ENCODE data around the gene SYNJ1.
A peak's percentile ranks its signal among the peaks of the same experiment; 100 is the strongest.
"Not testable (repeated sequence)": the region's sequence is repeated elsewhere in the genome, so short reads cannot be mapped to it uniquely, and the experiment has no call there.

The SYNJ1 gene

GRCh38 chr21:32693581-32693980, 34.2 kb downstream of the SYNJ1 start:
- DNase-seq, result no peak

- no peak for DNase-seq
Observed at GRCh38 chr21:32690085-32690484, 37.7 kb downstream of the SYNJ1 start.

- no peak for DNase-seq
Observed at GRCh38 chr21:32687643-32688345, 40.0 kb downstream of the SYNJ1 start.

GRCh38 chr21:32682696-32683474, 44.9 kb downstream of the SYNJ1 start:
- DNase-seq, result no peak

- no peak for DNase-seq
Observed at GRCh38 chr21:32674731-32675130, 53.1 kb downstream of the SYNJ1 start.

- no peak for DNase-seq
Observed at GRCh38 chr21:32674038-32674437, 53.8 kb downstream of the SYNJ1 start.

- no peak for DNase-seq
Observed at GRCh38 chr21:32666258-32666657, 61.6 kb downstream of the SYNJ1 start.

- DNase-seq, result not testable (repeated sequence)
Observed at GRCh38 chr21:32664095-32664494, 63.7 kb downstream of the SYNJ1 start.

- DNase-seq, result not testable (repeated sequence)
Observed at GRCh38 chr21:32661981-32662380, 65.8 kb downstream of the SYNJ1 start.

GRCh38 chr21:32661026-32661782, 66.6 kb downstream of the SYNJ1 start:
- not testable (repeated sequence) for DNase-seq

GRCh38 chr21:32658524-32658923, 69.3 kb downstream of the SYNJ1 start:
- DNase-seq, result no peak

- DNase-seq, result peak; percentile 2
Observed at GRCh38 chr21:32653326-32653901, 74.4 kb downstream of the SYNJ1 start.

- DNase-seq, result no peak
Observed at GRCh38 chr21:32648165-32648564, 79.6 kb downstream of the SYNJ1 start.

GRCh38 chr21:32645261-32646182, 82.3 kb downstream of the SYNJ1 start:
- no peak for DNase-seq

GRCh38 chr21:32641710-32642698, 85.8 kb downstream of the SYNJ1 start:
- no peak for DNase-seq

GRCh38 chr21:32626621-32627196, 101.1 kb downstream of the SYNJ1 start:
- DNase-seq, result no peak

GRCh38 chr21:32618218-32618617, 109.6 kb downstream of the SYNJ1 start:
- not testable (repeated sequence) for DNase-seq

GRCh38 chr21:32613436-32614043, 114.3 kb downstream of the SYNJ1 start:
- DNase-seq, result no peak

- no peak for DNase-seq
Observed at GRCh38 chr21:32612999-32613337, 114.8 kb downstream of the SYNJ1 start.

Measured in T-helper 9 cell (primary cell).